ENCODE results near the gene TUT7.
"Not testable (repeated sequence)": the region's sequence is repeated elsewhere in the genome, so short reads cannot be mapped to it uniquely, and the experiment has no call there.

The TUT7 gene

GRCh38 chr9:86303316-86303975, 50.8 kb downstream of the TUT7 start:
- peak; percentile 66 for DNase-seq (ENCODE audit: low spot score)

DNA sequence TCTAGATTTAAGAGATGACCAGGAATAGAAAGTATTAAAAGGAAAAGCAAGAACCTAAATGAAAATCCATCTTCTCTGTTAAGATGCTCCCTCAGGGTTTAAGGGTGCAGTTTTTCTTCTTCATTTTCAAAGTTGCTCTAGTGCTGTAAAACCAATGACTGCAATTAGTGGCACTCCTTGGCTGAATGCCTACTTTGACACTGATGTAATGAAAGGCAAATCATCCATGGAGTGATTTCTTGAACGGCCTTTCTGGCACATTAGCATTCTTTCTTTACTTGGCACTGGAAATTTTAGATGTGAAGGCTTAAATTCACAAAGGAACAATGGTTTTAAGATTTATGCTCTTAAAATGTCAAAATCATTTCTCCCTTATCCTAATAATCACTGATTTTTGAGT, 52.5 kb downstream of the TUT7 start:
- no peak for DNase-seq (ENCODE audit: low spot score)

GRCh38 chr9:86300701-86301100, 53.5 kb downstream of the TUT7 start:
- no peak for DNase-seq (ENCODE audit: low spot score)

- no peak for DNase-seq (ENCODE audit: low spot score)
Observed at GRCh38 chr9:86298873-86299272, 55.3 kb downstream of the TUT7 start.

DNA sequence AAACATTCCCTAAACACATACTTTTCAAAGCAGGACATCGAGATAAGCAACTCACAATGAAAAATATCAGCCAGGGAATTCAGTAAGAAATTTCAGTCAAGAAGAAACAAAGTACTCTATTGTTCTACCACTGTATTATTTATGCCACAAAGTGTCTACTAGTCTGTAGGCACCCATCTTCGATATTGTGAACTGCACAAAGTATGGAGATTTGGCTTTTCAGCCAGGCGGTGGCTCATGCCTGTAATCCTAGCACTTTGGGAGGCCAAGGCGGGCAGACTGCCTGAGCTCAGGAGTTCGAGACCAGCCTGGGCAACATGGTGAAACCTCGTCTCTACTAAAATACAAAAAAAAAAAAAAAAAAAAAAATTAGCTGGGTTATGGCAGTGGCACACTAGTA, 63.9 kb downstream of the TUT7 start:
- not testable (repeated sequence) for DNase-seq (ENCODE audit: low spot score)

GRCh38 chr9:86288499-86289198, 65.6 kb downstream of the TUT7 start:
- no peak for DNase-seq (ENCODE audit: low spot score)

DNA sequence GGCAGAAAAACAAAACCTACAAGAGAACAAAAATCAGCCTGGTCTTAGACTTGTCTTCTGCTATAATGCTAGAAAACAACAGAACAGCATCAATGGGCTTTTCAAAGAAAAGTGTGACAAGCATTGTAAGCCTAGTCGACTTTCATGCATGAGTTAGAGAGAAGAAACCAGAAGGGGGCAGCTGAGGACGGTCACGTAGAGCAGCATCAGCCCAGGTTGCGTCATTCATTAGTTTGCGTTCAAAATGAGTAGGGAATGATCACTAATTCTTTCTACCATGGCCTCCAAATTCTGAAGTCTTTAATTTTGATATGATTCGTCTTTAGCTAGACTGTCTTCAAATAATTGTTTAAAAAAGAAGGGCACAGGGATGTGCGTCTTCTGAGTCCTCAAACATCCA, 67.2 kb downstream of the TUT7 start:
- peak; percentile 6 for DNase-seq (ENCODE audit: low spot score)

DNA sequence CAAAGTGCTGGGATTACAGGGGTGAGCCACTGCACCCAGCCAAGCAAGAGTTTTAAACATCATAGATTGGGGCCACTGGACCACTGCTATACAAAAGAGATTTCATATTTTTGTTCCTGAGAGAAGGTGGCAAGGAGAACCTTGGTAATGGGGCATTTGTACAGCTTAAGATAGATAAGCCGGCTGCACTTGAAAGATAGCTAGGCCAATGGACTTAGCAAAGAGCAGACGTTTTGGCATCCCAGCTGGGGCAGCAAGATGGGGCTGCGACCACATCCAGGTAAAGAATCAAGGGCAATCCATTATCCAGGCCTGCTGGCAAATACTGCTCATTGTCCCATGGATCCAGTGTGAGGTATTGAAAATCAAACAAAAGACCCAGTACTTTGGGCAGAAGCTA, 67.9 kb downstream of the TUT7 start:
- DNase-seq (ENCODE audit: low spot score) = no peak

DNA sequence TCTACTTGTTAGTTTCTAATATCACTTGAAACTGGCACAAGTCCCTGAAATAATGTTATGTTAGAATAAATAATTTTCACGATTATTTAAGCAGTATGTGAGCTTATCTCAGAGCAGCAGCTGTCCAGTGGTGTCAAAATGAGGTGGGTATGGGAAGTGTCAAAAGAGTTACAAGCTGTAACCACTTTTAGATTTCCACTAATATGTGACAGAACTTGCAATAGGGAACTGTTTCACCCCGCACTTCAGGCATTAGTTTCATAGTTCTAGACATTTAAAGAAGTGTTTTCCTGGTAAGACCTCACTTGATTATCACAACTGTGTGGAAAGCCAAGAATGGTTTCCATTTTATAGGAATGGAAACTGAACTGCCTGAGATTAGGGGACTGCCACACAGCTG, 68.9 kb downstream of the TUT7 start:
- no peak for DNase-seq (ENCODE audit: low spot score)

DNA sequence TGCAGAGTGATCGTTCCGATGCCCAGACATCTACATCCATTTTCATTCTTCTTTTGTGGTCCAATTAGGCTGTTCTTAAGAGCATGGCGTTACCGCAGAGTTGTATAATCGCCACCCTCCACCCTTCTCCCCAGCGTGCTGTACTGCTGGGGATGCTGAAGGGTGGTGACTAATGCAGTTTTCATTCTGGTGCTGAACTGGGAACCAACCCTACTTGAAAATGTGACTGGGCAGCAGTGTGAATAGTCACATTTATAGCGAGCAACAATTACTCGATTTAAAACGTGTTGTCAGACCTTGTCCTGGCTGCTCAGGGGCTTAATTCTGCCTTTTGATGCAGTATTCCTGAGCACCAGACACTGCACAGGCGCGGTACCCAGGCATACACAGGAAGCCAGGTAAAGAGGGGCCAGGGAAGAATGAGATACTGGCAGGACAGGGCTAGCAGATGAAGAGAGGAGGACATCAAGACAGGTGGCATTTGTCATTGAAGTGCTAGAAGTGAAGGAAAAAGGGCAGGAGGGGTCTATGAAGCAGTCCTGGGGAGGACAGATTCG, 71.2 kb downstream of the TUT7 start:
- no peak for DNase-seq (ENCODE audit: low spot score)

- DNase-seq (ENCODE audit: low spot score) = peak; percentile 94
Observed at GRCh38 chr9:86282077-86282978, 71.9 kb downstream of the TUT7 start, which contains the start of gene ISCA1. ISCA1 (minus strand) TSS chr9:86282538; CDS start chr9:86282458, 80 bp downstream.

DNA sequence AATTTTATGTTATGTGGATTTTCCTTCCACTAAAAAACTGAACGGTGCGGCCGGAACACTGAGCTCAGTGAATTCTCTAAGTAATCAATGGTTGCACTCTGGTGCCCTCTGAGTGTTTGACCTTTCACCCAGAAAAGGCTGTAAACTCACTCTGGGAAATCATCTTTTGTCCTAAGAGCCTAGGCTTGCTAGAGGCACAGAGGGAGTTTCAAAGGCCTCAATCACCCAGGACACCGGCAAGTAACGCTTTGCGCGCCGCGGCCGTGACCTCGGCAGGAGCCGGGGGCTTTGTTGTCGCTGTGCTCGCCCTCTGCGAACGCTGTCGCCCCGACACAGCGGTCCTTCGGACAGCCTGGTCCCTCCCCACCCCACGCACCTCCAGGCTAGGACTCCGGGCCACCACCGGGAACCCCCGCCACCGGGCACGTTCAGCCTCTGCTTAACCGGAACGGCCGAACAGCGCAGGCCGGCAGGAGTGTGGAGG, 72.6 kb downstream of the TUT7 start:
- DNase-seq (ENCODE audit: low spot score) = peak; percentile 2

DNA sequence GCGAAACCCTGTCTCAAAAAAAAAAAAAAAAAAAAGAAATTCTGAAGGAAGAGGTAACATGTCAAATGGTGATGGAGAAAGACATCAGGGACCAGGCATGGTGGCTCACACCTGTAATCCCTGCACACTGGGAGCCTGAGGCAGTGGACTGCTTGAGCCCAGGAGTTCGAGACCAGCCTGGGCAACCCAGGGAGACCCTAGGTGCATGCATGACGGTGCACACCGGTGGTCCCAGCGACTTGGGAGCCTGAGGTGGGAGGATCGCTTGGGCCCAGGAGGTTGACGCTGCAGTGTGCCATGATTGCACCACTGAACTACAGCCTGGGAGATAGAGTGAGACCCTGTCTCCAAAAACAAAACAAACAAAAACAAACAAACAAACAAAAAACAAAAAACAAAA, 73.6 kb downstream of the TUT7 start:
- no peak for DNase-seq (ENCODE audit: low spot score)

GRCh38 chr9:86279839-86280238, 74.4 kb downstream of the TUT7 start:
- no peak for DNase-seq (ENCODE audit: low spot score)

GRCh38 chr9:86277072-86277471, 77.1 kb downstream of the TUT7 start:
- no peak for DNase-seq (ENCODE audit: low spot score)

GRCh38 chr9:86275962-86276361, 78.2 kb downstream of the TUT7 start:
- no peak for DNase-seq (ENCODE audit: low spot score)

DNA sequence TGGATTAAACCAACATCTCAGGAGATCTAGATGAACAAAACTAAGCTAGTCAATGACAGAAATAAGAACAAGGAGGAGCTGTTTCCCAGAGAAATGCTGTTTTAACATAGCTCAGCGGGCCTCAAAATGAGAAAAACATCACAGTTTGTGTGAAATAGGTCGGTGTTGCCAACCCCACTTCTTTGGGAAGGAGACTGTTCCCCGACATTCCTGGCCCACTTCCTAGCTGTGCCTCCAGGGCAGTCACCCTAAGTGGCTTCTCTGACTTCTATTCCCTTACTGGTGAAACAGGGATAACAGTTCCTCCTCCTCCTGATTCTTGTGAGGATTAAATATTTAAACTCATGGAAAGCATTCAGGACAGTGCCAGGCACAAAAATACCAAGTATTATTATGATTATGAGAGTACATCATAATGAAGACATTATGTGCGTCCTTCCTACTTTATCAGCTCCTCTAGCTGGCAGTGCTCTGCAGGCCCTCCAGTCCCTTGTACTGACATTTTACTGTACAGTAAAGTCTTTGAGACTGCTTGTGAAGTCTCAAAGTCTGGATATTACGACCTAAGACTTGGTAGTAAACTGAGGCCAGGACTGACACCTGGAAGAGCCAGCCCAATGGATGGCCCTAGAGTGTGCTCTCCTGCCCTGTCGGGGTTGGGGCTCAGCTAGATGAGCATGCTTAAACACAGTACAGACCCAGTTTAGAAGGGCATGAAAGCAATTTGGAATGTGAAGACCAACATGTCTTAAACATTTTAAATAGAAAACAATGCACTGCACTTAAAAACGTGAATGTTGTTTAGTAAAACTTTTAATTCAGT, 79.2 kb downstream of the TUT7 start:
- no peak for DNase-seq (ENCODE audit: low spot score)

- no peak for DNase-seq (ENCODE audit: low spot score)
Observed at GRCh38 chr9:86272221-86272620, 82.0 kb downstream of the TUT7 start.

DNA sequence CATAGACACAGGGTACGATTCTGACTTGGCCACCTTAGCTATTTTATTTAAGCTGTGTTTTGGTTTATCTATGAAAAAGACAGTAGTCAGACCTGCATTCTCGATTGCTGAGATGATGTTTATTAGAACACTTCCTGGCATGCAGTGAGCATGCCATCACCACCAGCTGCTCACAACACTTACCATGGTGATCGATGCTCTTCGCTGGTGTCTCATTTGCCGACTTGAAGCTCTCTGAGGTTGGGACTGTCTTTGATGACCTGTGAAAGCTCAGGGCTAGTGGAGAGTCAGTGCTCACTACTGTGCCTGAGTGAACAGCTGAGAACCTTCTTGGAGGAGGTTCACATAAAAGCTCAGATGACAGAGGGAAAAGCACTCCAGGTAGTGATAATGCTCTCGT, 90.3 kb downstream of the TUT7 start:
- DNase-seq (ENCODE audit: low spot score) = no peak

DNA sequence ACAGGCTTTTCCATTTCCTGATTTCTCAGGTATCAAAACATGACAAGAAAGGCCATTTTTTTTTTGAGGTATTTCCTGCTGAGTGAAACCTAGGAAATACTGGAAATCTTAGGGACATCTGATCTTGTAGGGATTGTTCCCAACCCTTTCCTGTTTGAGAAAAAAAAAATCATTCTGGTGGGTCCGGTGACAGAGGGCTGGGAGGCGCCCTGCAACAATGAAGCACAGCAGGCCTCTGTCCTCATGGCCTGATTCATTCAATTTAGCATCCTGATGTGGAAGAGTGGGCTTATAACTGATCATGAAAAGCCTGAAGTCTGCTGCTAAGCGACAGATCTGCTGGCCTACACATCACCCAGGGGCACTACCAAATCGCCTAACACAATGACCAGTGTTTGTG, 91.7 kb downstream of the TUT7 start:
- no peak for DNase-seq (ENCODE audit: low spot score)

GRCh38 chr9:86259557-86259956, 94.7 kb downstream of the TUT7 start, which contains the start of gene C9orf153:
C9orf153 (minus strand) TSS chr9:86259657; CDS start chr9:86229603, 30,054 bp downstream.
- DNase-seq (ENCODE audit: low spot score) = no peak

All from CD4-positive, alpha-beta T cell treated with Interleukin-15 for 4 hours (primary cell).